ENCODE results near the gene COL5A2.

Gene COL5A2

GRCh38 chr2:189045836-189046235 lies 133.7 kb downstream of the COL5A2 start:
- DNase-seq: no peak

DNA sequence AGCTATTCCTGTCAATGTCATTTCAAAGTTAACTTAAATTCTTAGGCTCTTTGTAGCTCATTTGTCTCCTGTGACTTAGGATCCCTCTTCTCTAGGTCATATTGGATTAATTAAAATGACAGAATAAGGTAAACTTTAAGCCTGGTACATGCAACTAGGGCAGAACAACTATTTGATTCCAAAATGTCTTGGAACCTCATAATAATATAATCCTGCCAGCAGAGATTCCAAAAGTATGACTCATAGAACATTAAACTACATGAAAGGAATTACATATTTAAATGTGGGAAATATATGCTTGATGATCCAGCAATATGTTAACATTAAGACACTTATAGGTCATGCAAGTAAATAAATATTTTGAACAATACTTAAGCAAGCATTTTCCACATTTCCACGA lies 142.0 kb downstream of the COL5A2 start:
- no peak for DNase-seq

DNA sequence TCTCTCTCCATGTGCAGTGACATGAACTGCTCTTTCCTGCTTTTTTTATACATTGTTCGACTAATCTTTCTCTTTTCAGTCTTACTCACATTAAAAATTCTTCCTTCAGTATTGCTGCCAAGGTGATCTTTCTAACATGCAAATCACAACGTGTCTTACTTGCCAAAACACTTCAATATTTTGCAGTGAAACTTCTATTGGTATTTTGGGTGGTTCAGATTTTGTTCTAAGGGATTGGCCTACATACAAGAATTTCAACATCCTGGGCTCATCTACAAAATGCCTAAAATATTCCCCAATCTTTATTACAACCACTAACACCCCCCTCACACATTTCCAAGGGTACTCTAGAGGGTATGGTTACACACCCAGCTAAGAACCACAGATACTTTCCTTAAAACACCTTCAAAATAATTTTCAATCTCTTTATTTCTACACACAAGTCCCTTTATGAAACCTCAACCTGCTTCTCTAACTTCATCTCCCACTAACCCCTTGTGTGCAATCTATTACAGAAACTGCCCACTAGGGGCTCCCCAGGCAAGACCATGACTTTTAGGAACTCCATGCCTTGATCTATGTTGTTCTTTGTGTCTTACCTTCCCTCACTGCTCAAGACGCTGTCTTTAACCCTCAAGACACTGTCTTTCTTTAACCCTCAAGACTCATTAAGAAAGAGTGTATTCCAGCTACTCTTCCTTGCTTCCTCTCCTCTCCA lies 154.5 kb downstream of the COL5A2 start:
- DNase-seq: no peak

DNA sequence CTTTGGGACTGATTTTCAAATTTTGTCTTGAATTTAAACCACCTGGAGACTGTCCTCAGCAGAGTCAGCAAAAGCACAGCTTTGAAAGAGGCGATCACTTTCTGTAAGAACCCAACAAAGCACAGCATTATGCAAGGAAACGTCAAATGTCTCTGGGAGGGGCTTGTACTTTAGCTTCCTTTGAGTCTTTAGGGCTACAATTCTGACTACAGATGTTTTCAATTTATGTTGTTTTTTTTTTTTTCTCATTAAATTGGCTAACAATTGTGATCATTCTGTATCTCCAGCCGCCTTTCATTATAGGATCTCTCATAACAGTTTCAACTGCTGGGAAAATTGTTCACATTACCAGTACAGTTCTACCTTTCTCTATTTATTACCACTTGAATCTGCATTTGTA lies 157.1 kb downstream of the COL5A2 start:
- no peak for DNase-seq

- no peak for DNase-seq
These were observed 157.5 kb downstream of the COL5A2 start for GRCh38 chr2:189022053-189022481.

GRCh38 chr2:189020179-189020578 lies 159.4 kb downstream of the COL5A2 start:
- no peak for DNase-seq

GRCh38 chr2:189018631-189019030 lies 160.9 kb downstream of the COL5A2 start:
- no peak for DNase-seq

DNA sequence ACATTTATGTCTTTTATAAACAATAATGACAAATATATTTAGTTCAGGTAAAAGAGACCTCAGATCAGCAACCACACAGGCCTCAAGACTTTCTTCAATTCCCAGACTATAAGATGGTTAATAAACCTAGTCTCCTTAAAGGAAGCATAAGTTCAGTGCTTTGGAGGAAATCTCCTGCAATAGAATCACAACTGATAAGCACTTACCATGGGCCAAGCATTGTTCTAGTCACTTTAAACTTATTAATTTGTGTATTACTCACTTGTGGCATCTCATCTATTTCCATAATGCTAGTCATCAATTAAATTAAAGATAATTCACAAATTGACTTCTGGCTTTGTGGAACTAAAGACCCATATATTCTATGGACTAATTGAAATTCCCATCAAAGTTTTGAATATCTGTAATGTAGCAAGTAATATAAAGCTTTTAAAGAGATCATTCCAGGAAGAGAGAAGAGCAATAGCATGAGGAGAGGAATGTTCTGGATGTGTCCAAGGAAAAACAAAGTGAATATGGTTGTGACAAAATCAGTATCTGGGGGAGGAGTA lies 163.2 kb downstream of the COL5A2 start:
- DNase-seq: no peak

- DNase-seq: no peak
These were observed 164.2 kb downstream of the COL5A2 start for GRCh38 chr2:189015359-189015758.

DNA sequence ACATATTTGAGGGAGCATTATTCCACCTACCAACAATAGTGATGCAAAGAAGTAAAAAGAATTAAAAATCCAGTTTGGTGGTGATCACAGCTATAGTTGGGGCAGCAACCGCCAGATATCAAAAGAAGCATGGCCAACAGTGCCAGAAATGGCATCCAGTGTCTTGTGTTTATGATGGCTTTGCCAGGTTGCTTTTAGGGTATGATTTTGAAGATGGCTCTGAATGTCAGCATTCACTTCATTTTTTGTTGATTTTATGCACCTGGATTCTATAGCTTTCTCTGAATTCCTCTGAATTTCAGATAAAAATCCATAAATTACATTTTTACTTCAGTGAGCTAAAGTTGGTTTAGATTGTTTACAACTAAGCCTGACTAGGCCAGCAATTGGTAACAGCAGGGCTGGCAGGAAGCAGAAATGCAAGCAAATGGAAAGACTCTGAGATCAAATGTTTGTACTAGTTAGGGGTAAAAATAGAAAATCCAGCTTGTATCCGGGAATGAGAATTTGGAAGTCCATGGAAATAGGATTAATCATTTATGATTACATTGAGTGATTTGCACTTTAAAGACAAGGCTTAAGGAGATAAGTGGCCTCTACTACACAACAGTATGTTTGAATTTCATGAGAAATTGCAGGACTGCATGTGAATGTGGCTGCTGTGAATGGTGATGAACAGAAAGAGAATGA lies 165.0 kb downstream of the COL5A2 start:
- no peak for DNase-seq

DNA sequence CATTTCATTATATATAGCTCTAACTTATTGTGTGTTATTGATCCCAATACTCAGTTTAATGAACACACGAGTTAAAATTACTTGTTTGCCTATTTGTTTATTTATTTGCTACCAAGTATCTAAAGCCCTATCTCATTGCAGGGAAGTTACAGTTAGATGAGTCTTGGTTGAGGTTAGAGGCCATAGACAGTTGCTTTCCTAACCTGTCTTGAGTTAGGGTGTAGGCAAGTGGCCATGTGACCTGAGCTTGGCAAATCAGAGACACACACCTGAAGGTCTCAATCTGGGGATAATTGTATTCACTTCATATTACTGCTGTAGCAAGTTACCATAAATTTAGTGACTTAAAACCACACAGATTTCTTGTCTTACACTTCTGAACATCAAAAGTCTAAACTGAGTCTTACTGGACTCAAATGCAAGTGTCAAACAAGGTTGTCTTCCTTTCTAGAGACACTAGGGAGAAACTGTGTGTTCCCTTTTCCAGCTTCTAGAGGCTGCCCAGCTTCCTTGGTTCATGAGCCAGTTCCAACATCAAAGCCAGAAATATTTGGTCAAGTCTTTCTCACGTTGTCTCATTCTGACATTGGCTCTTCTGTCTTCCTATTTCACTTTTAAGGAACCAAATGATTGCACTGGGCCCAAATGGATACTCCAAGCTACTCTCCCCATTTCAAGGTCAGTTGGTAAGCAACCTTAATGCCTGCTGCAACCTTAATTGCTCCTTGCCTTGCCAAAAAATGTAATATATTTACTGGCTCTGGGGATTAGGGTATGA lies 165.7 kb downstream of the COL5A2 start:
- DNase-seq: no peak

DNA sequence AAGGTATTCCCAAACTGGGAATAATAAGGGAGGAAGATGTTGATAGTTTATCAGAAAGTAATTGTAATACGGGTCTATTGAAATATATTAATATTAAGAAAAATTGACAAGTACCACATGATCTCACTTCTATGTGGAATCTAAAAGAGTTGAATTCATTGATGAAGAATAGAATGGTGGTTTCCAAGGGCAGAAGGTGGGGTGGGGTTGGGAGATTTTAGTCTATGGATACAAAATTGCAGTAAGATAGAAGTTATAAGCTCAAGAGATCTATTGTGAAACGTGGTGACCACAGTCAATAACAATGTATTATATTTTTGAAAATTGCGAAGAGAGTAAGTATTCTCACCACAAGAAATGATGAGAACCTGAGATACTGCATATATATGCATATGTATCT lies 166.5 kb downstream of the COL5A2 start:
- DNase-seq: no peak

DNA sequence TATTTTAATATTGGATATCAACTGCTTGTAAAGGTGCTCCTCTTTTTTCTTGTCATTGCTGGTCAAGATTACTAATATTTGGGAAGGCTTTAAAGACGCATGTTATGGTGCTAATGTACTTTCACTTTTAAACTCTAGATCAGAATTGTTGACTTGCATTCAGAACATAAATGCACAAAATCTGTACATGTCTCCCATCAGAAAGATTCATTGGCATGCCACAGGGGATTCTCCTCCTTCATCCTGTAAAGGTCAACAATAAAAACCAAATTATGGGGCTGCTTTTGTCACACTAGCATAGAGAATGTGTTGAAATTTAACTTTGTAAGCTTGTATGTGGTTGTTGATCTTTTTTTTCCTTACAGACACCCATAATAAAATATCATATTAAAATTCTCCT lies 167.2 kb downstream of the COL5A2 start:
- DNase-seq: no peak

DNA sequence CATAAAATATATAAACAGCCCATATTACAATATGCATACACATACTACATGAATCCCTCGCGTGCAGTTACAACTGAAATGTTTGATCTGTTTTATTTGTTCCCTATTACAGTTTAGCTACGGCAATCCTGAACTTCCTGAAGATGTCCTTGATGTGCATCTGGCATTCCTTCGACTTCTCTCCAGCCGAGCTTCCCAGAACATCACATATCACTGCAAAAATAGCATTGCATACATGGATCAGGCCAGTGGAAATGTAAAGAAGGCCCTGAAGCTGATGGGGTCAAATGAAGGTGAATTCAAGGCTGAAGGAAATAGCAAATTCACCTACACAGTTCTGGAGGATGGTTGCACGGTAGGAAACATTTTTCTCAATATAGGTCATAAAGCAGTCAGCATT lies 169.0 kb downstream of the COL5A2 start:
- no peak for DNase-seq

DNA sequence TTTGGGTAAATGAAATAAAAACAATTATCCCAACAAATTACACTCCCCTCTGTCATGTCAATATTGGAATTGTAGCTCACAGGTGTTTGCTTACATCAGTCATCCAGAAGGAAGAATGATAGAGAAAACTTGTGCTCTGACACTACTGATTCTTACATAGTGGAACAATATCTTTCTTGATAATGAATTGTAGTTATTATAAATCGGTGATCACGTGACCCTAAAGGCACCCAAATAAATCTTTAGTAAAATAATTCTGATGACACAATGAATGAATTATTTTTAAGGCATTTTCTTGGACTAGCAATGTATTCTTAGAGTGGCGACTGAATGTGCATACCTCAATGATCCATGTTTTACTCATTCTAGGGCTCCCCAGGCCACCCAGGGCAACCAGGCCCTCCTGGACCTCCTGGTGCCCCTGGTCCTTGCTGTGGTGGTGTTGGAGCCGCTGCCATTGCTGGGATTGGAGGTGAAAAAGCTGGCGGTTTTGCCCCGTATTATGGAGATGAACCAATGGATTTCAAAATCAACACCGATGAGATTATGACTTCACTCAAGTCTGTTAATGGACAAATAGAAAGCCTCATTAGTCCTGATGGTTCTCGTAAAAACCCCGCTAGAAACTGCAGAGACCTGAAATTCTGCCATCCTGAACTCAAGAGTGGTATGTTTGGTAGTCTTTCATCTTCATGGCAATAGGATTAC lies 170.9 kb downstream of the COL5A2 start:
- DNase-seq: no peak

DNA sequence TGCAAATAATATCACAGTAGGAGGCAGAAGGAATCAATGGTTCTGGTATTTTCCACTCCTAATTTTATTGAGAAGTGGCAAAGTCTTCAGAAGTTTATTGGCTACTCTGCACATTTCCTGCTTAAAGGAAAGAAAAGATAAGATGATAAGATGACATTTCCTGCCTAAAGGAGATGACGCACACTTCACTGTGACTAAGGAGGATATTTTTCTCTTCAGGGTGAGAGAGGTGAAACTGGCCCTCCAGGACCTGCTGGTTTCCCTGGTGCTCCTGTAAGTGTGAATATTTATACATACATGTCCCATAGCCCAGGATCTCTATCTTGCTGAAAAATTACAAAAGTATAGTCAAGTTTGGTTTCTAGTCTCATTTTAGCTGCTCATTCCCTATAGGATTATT lies 177.5 kb downstream of the COL5A2 start:
- DNase-seq: no peak

DNA sequence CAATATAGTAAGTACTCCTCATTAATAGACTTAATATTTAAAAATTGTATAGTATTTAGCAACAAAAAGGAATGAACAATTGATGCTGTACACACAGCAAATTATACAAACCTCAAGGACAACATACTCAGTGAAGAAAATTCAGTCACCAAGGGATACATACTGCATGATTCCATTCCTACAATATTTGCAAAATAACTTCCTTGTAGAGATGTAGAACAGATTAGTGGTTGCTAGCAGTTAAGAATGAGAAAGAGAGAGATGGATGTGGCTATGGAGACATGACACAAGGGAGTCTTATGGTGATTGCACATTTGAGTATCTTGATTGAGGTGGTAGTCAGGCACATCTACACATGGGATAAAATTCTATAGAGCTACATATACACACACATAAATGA lies 179.3 kb downstream of the COL5A2 start:
- DNase-seq: no peak

- DNase-seq: no peak
These were observed 182.3 kb downstream of the COL5A2 start for GRCh38 chr2:188997263-188997662.

- DNase-seq: no peak
These were observed 186.3 kb downstream of the COL5A2 start for GRCh38 chr2:188993247-188993646.

DNA sequence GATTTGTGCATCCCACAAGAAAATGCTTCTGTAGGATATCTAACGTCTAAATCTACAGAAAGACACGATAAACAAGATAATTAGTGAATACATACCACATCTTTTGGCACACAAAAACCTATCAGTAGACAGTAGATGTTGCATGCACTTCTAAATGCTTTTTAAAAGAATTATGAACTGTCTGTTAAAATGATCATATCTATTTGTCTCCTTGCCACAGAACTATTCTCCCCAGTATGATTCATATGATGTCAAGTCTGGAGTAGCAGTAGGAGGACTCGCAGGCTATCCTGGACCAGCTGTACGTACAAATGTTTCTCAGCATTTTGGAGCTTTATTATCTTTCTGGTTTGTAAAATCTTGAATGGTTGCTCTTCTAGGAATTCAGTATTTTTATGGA lies 192.7 kb downstream of the COL5A2 start:
- no peak for DNase-seq

GRCh38 chr2:188984680-188985079 lies 194.9 kb downstream of the COL5A2 start:
- DNase-seq: no peak

DNA sequence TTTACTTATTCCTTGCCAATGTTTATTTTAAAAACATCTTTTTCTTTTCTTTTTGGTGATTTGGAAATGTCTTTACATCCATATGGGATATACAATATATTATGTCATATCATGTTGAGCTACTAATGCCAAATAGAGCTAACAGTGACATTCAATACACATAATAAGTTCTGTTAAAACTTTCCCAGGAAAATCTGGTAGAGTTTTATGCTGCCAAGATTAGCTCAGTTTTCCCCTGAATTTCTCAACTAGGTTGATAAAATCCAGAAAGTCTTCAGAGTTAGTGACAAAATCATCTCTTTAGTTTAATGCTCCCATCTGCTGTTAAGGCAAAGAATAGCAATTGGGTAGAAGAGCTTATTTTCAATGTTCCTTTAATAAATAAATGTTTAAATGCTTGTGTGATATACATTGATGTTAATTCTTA lies 195.5 kb downstream of the COL5A2 start:
- no peak for DNase-seq
